Measurements from ENCODE around the gene DOCK7.

DOCK7 gene

DNA sequence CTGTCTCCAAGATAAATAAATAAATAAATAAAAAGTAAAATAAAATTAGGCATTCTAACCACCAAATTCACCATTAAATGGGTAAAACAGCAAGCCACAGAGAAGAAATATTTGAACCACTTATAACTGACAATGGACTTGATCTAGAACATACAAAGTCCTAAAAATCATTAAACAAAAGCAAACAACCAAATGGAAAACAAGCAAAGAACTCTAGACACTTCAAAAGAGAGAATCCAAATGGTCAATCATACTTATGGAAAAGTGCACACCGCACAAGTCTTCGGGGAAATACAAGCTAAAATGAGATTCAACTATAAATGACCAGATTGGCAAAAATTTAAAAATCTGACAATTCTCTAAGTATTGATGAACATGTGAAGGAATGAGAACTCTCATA, 164.3 kb downstream of the DOCK7 start:
- DNase-seq (ENCODE audit: low spot score), result no peak
- TF ChIP-seq, protein P1, sequence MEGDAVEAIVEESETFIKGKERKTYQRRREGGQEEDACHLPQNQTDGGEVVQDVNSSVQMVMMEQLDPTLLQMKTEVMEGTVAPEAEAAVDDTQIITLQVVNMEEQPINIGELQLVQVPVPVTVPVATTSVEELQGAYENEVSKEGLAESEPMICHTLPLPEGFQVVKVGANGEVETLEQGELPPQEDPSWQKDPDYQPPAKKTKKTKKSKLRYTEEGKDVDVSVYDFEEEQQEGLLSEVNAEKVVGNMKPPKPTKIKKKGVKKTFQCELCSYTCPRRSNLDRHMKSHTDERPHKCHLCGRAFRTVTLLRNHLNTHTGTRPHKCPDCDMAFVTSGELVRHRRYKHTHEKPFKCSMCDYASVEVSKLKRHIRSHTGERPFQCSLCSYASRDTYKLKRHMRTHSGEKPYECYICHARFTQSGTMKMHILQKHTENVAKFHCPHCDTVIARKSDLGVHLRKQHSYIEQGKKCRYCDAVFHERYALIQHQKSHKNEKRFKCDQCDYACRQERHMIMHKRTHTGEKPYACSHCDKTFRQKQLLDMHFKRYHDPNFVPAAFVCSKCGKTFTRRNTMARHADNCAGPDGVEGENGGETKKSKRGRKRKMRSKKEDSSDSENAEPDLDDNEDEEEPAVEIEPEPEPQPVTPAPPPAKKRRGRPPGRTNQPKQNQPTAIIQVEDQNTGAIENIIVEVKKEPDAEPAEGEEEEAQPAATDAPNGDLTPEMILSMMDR (IDR thresholded peaks at IDR 0.05; ENCODE audit: extremely low read depth, missing control alignments), result no peak

DNA sequence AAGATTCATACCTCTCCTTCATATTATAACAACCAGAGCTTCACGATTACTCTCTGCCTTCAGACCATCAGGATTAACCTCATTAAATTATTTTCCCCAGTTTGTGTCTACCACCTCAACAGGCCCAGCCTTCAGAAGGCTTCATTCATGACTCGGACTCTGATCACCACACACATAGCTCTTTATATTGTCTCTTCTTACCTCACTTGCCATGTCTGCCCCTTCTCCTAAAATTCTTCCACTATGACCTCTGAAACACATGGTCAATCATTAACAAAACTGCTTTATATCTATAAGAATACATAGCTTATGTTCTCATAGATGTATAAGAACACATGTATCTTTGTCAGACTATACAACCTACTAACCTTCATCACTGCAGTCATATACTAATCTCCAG, 171.6 kb downstream of the DOCK7 start:
- TF ChIP-seq, protein P1 (IDR thresholded peaks at IDR 0.05; ENCODE audit: extremely low read depth, missing control alignments), result no peak
- no peak for DNase-seq (ENCODE audit: low spot score)

DNA sequence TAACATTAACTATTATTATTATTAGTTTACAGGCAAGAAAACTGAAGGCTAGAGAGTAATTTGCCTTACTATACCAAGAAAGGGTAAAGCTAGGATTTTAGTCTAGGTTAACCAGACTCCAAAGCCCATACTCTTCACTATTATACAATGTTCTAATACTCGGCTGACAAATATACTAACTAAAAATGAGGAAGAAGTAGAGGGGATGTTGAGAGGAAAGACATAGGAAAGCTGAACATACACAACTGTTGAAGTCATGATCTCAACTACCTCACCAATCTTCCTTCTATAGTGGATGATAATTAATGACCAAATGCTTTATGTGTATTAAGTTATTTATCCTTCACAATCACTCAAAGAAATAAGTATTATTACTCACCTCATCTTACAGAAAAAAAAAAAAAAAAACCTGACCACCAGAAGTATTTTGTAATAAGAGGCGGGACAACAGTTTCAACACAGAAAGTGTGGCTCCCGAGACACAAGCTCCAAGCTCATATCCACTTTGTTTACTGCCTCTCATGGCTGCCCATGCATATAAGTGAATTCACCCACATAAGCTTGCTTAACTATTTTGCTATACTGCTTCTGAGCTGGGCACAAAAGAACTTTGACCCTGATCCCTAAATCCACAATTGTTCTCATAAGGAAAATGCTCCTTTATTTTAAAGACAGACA, 173.3 kb downstream of the DOCK7 start:
- DNase-seq (ENCODE audit: low spot score), result no peak
- TF ChIP-seq, protein P1 (IDR thresholded peaks at IDR 0.05; ENCODE audit: extremely low read depth, missing control alignments), result no peak

DNA sequence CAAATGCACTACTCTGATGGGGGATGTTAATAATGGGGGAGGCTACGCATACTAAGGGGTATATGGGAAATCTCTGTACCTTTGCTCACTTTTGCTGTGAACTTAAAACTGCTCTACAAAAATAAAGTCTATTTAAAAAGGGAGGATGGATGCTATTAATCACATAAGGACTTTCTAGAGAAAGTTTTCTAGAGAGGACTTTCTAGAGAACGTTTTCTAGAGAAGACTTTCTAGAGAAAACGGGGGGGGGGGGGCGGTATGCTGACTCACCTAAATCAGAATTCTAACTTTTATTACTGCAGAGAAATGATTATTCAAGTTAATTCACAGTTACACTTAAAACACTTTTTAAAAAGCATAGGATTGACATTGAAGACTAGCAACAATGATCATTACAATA, 175.2 kb downstream of the DOCK7 start:
- no peak for DNase-seq (ENCODE audit: low spot score)
- TF ChIP-seq, protein P1 (IDR thresholded peaks at IDR 0.05; ENCODE audit: extremely low read depth, missing control alignments), result no peak

DNA sequence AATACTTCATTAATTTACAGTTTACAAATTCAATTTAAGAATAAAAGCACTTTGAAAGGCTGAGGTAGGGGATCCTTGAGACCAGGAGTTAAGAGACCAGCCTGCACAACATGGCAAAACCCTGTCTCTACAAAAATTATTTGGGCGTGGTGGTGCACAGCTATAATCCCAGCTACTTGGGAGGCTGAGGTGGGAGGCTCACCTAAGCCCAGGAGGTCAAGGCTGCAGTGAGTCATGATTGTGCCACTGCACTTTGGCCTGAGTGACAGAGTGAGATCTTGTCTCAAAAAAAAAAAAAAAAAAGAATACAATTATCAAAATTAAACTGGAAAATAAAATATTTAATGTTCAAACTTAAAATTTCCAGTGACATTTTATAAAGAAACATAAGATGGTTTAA, 179.2 kb downstream of the DOCK7 start:
- TF ChIP-seq, protein P1 (IDR thresholded peaks at IDR 0.05; ENCODE audit: extremely low read depth, missing control alignments), result no peak
- DNase-seq (ENCODE audit: low spot score), result no peak

DNA sequence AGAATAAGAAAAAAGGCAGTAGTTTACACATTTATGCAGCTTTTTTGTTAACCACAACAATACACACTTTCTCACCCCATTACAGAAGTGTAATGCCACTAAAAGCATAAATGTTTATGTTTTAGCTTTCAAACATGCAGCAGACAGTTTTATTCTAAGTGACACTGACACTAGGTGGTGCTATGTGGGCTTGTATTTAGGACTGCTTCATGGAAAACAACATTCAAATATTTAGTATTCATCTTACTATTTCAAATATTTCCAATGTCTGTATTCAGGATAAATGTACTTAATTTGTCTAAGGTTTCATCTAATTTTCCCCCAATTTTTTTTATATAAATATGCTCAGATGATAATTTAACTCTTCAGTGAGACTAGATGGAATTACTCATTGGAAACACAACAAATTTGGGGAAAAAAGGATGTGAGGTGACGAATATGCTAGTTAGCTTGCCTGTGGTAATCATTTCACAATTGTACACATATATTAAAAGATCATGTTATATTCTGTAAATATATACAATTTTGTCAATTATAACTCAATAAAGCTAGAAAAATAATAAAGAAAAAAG, 179.9 kb downstream of the DOCK7 start:
- TF ChIP-seq, protein P1 (IDR thresholded peaks at IDR 0.05; ENCODE audit: extremely low read depth, missing control alignments), result peak; percentile 32
- DNase-seq (ENCODE audit: low spot score), result peak; percentile 28

DNA sequence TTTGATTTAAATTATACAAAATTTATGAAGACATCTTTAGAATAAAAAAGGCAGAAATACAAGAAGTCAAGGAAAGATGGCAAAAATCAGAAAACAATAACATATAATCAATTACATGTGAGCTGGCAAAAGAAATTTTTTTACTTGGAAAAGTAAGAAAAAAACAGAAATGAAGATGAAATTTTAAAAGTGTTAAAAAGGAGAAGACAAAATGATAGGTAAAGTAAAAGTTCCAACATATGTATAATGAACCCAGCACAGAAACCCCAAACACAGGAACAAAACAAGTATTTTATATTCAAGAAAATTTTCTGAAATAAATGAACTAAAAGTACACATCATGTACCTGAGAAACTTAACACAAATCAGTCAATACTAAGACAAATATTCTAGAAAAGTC, 188.0 kb downstream of the DOCK7 start:
- no peak for DNase-seq (ENCODE audit: low spot score)
- TF ChIP-seq, protein P1 (IDR thresholded peaks at IDR 0.05; ENCODE audit: extremely low read depth, missing control alignments), result no peak
